22Rv1 (cell line): ENCODE results near the gene LIPG.
A peak's percentile ranks its signal among the peaks of the same experiment; 100 is the strongest.
"Not testable (repeated sequence)": the region's sequence is repeated elsewhere in the genome, so short reads cannot be mapped to it uniquely, and the experiment has no call there.

Experiments
- H3K27ac ChIP-seq: fragments of 450-650 bp; 2 replicates; pipeline ENCODE4 v1.5.1; 2017
- ZFX ChIP-seq: fragments of 450-650 bp; IDR thresholded peaks from 2 replicates; pipeline ENCODE4 v1.6.1; 2017; ENCODE audit warnings: antibody characterized with exemption, borderline replicate concordance
- TF ChIP-seq, protein P1 (sequence below): fragments of 450-650 bp; IDR thresholded peaks from 2 replicates; pipeline ENCODE4 v1.5.1; 2017; ENCODE audit warnings: mild to moderate bottlenecking

The LIPG gene

DNA sequence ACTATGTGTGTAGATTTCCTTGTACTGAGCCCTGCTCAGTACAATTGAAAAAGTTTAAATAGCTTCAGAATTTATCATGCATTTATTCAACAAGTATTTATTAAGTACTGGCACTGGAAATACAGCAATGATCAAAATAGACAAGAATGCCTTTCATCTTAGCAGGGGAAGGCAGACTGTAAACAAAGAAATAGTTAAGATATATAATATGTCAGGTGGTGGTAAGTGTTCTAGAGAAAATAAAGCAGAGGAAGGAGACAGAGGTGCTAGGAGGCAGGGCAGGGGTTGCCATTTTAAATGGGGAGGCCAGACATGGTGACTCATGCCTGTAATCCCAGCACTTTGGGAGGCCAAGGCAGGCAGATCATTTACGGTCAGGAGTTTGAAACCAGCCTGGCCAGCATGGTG, 13.6 kb upstream of the LIPG start:
- TF ChIP-seq, protein P1, sequence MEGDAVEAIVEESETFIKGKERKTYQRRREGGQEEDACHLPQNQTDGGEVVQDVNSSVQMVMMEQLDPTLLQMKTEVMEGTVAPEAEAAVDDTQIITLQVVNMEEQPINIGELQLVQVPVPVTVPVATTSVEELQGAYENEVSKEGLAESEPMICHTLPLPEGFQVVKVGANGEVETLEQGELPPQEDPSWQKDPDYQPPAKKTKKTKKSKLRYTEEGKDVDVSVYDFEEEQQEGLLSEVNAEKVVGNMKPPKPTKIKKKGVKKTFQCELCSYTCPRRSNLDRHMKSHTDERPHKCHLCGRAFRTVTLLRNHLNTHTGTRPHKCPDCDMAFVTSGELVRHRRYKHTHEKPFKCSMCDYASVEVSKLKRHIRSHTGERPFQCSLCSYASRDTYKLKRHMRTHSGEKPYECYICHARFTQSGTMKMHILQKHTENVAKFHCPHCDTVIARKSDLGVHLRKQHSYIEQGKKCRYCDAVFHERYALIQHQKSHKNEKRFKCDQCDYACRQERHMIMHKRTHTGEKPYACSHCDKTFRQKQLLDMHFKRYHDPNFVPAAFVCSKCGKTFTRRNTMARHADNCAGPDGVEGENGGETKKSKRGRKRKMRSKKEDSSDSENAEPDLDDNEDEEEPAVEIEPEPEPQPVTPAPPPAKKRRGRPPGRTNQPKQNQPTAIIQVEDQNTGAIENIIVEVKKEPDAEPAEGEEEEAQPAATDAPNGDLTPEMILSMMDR, result no peak
- TF ChIP-seq ZFX, result no peak
- H3K27ac ChIP-seq, result no peak overlapping the region

DNA sequence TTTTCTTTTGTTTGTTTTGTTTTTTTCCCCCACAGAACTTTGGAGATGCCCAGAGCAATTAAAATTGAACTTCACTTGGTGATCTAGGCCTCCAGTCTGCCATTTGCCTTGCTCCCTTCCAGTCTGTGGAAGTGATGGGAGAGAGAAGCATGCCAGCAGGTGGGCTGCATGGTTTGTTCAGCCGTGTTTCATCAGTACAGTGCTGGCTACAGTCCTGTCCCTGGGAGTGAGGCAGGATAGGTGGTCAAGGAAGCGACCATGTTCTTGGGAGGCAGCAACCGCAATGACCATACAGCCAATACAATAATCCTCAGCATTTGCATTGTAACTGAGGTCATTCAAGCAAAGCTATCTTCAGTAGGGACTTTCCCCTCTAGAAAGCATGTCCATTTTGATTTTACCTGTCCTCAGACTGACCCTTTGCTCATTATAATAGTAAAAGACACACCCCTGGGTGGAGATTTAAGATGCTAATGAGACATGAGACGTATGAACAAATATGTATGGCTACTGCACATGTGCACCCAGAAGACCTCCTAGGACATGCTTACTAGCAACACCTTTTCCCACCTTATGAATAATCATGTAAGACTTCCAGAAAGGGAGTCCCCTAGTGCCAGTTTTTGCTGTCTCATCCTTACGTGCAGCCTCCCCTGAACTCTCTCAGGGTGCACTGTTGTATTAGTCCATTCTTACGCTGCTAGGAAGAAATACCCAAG, 11.1 kb upstream of the LIPG start:
- H3K27ac ChIP-seq, result no peak overlapping the region
- TF ChIP-seq, protein P1, result no peak
- no peak for TF ChIP-seq ZFX

DNA sequence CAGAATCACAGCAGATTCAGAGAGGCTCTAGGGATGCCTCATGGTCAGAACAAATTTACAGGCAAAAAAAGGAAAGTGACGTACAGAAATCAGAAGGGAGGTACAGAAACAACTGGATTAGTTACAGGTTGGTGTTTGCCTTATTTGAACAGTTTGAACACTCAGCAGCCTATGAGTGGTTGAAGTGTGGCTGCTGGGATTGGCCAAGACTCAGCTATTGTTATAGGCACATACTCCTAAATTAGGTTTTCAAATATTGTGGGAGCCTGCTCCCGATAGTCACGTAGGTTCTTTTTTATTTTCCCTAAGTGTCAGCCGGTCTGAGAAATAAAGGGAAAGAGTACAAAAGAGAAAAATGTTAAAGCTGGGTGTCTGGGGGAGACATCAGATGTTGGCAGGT, 8.9 kb upstream of the LIPG start:
- TF ChIP-seq, protein P1, result no peak
- no peak for TF ChIP-seq ZFX

DNA sequence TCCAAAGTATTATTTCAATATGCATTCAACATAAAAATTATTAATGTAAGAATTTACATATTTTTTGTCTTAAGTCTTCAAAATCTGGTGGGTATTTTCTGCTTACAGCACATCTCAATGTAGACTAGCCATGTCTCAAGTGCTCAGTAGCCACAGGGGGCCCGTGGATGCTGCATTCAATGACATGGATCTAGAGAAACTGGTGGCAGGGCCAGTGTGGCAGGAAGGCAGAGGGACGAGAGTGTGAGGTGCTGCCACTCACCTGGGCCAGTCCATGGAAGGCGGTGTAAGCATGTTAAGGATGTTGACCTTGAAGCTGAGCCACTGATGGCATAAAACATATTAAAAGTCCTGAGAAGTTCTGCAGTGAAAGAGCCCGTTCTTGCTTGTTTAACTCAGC, 6.2 kb upstream of the LIPG start:
- no peak for TF ChIP-seq ZFX
- no peak overlapping the region for H3K27ac ChIP-seq

More for the DNA sequence above, 8.9 kb upstream of the LIPG start:
- H3K27ac ChIP-seq, result no peak overlapping the region

DNA sequence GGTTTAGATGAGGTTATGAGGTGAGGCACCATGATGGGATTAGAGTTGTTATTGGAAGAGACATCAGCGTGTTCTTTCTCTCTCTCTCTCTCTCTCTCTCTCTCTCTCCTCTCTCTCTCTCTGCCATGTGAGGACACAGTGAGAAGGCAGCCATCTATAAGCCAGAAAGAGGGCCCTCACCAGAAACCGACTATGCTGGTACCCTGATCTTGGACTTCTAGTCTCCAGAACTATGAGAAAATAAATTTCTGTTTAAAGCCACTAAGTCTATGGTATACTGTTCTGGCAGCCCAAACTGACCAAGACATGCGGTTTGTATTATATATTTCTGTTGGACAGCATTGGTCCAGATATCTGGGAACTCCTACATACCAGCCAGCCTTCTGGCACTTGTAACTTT, 3.5 kb upstream of the LIPG start:
- H3K27ac ChIP-seq, result no peak overlapping the region
- no peak for TF ChIP-seq ZFX
- TF ChIP-seq, protein P1, result no peak

DNA sequence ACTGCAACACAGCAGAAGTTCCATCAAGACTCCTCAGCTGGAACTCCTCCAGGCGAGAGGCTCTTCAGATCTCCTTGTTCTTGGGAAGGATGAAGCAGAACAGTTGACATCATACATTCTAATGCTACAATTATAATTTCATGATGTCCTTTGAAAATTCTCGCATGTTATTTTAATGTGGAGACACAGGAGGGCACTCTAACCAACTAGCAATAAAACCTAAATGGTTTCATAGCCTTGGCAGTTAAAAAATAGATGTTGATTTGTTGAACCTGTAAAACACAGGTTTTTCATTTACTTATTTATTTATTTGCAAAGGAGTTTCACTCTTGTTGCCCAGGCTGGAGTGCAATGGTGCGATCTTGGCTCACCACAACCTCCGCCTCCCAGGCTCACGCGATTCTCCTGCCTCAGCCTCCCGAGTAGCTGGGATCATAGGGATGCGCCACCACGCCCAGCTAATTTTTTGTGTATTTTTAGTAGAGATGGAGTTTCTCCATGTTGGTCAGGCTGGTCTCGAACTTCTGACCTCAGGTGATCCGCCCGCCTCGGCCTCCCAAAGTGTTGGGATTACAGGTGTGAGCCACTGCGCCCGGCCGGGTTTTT, 2.4 kb upstream of the LIPG start:
- not testable (repeated sequence) for H3K27ac ChIP-seq

DNA sequence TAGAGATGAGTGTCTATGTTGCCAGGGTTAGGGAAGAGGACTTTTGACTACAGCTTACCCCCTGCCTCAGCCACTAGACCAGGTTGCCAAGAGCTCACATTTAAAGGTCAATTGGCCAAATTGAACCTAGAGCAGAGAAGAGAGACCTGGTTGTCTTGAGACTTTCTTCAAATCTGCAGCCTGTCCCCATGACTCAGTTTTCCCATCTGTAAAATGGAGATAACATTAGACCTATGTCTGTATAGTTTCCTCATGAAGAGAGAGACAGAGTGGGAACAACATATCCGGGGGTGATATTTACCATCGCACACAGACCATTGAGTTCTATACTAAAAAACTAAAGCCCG, 1.6 kb upstream of the LIPG start:
- peak overlapping the region; percentile 74 for H3K27ac ChIP-seq
- TF ChIP-seq, protein P1, result no peak
- no peak for TF ChIP-seq ZFX

More for the DNA sequence above, 2.4 kb upstream of the LIPG start:
- TF ChIP-seq, protein P1, result peak; percentile 77
